ENCODE results near the gene PEX11G. TPM values are rescaled to one million over a fixed set of nuclear protein-coding genes. Genes with fewer than 3 reads are reported as not detected.
A peak's percentile ranks its signal among the peaks of the same experiment; 100 is the strongest.
"Not testable (repeated sequence)": the region's sequence is repeated elsewhere in the genome, so short reads cannot be mapped to it uniquely, and the experiment has no call there.

PEX11G gene
- total and polyA plus RNA-seq, 4 experiments from 2014 or later, result 0.64 to 1.7 (median 0.68) TPM

- Histone ChIP-seq H3K4me1 (ENCODE audit: insufficient read depth, low read length) (no peaks in the 10 kb centered on the region), H3K9me3 (ENCODE audit: control insufficient read depth in 1 of 2, low read length in 2 of 2) (no peaks in the 10 kb centered on the region), H3K27ac (ENCODE audit: low read depth, low read length) (no peak overlapping the region), H3K36me3 (ENCODE audit: insufficient read depth, low read length) (peaks cover 73% of the 10 kb centered on the region), H3K27me3 (ENCODE audit: insufficient read depth, low read length) (no peaks in the 10 kb centered on the region), H3K4me3 (ENCODE audit: low read length in 2 of 2) (no peak overlapping the region)
- no peak for DNase-seq
- Mint-ChIP-seq H3K4me1 (peaks cover 0 to under 1% (median 0%) of the 10 kb centered on the region in 4 donors), H3K4me3 (no peak overlapping the region), H3K9me3 (no peaks in the 10 kb centered on the region), H3K27ac (peak overlapping the region in 1 of 7 donors; percentile 79), H3K27me3 (no peaks in the 10 kb centered on the region), H3K36me3 (peaks cover 26 to 48% of the 10 kb centered on the region in 2 donors)
- CTCF ChIA-PET (ENCODE audit: partially characterized antibody), result no interaction called here
- intact Hi-C loops (cut with micrococcal nuclease), result no loop called here
- POLR2A ChIA-PET (ENCODE audit: partially characterized antibody), result no interaction called here
Observed at GRCh38 chr19:7441468-7442146, 47.2 kb downstream of the PEX11G start.

DNA sequence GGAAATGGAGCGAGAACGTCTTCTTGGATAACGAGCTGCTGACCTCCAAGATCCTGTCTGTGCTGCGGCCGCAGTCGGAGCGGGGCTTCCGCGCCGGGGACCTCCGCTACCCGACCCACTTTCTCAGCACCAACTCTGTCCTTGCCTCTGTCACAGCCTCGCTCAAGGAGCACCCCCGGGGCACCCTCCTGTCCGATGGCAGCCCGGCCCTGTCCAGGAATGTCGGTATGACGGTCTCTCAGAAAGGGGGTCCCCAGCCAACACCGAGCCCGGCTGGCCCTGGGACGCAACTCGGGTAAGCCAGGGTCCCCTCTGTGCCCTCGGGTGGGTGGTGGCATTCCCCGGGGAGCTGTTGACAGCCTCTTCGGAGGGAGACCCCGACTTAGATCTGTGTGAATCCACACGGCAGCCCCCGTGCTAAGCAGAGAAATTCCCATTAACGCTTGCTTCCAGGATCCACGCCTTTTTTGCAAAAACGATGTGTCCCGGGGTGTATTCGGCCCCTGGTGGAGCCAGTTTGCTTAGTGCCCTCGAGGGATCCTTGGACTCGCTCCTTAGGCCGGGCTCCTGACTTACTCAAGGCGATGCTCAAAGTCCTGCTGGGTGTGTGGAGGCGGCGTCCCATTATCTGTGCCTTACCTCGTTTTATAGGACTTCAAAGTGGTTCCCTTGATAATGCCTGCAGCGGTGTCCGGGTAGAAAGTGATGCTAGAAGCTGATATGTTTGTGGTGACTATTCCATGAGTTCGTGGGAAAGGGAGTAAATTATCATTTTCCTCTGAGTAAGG is 48.5 kb downstream of the PEX11G start:
- H3K4me1 ChIP-seq (ENCODE audit: insufficient read depth, low read length), result no peaks in the 10 kb centered on the region
- no peak overlapping the region for H3K4me3 ChIP-seq (ENCODE audit: low read length in 2 of 2)
- H3K9me3 ChIP-seq (ENCODE audit: control insufficient read depth in 1 of 2, low read length in 2 of 2), result no peaks in the 10 kb centered on the region
- ChIA-PET POLR2A (ENCODE audit: partially characterized antibody) (no interaction called here), CTCF (ENCODE audit: partially characterized antibody) (no interaction called here)
- H3K9me3 Mint-ChIP-seq, result no peaks in the 10 kb centered on the region
- H3K27me3 ChIP-seq (ENCODE audit: insufficient read depth, low read length), result no peaks in the 10 kb centered on the region
- no peak for DNase-seq
- peaks cover 71% of the 10 kb centered on the region for H3K36me3 ChIP-seq (ENCODE audit: insufficient read depth, low read length)
- no peak overlapping the region for H3K27ac ChIP-seq (ENCODE audit: low read depth, low read length)
- no peaks in the 10 kb centered on the region for H3K27me3 Mint-ChIP-seq
- no peak overlapping the region for H3K27ac Mint-ChIP-seq
- intact Hi-C loops (cut with micrococcal nuclease), result no loop called here
- H3K4me1 Mint-ChIP-seq, result peaks cover 0 to 4% (median under 1%) of the 10 kb centered on the region in 4 donors
- H3K36me3 Mint-ChIP-seq, result peaks cover 26 to 50% of the 10 kb centered on the region in 2 donors
- H3K4me3 Mint-ChIP-seq, result no peak overlapping the region

DNA sequence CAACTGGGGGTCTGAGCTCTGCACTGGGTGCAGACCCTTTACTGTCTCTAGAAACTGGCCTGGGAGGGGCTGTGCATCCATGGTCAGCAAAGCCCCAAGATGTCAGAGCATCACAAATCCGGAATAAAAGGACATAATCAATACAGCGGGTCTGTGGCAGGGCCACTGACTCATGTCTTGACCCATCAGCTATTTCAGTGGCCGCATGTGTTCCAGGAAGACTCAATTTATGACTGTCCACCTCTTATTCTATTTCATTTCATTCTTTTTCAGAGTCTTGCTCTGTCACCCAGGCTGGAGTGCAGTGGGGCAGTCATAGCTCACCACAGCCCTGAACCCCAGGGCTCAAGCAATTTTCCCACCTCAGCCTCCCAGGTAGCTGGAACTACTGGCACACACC is 53.2 kb downstream of the PEX11G start:
- Histone ChIP-seq H3K9me3 (ENCODE audit: control insufficient read depth in 1 of 2, low read length in 2 of 2) (no peaks in the 10 kb centered on the region), H3K27me3 (ENCODE audit: insufficient read depth, low read length) (no peaks in the 10 kb centered on the region), H3K27ac (ENCODE audit: low read depth, low read length) (no peak overlapping the region), H3K4me1 (ENCODE audit: insufficient read depth, low read length) (no peaks in the 10 kb centered on the region), H3K36me3 (ENCODE audit: insufficient read depth, low read length) (peaks cover 35% of the 10 kb centered on the region), H3K4me3 (ENCODE audit: low read length in 2 of 2) (no peak overlapping the region)
- peaks cover 0 to 6% (median 4%) of the 10 kb centered on the region in 4 donors for H3K4me1 Mint-ChIP-seq
- H3K36me3 Mint-ChIP-seq, result peaks cover 0 to 38% of the 10 kb centered on the region in 2 donors
- H3K27me3 Mint-ChIP-seq, result no peaks in the 10 kb centered on the region
- H3K4me3 Mint-ChIP-seq, result no peak overlapping the region
- peak overlapping the region in 4 of 7 donors; percentile 23 to 78 (median 52) for H3K27ac Mint-ChIP-seq
- CTCF ChIA-PET (ENCODE audit: partially characterized antibody), result no interaction called here
- intact Hi-C loops (cut with micrococcal nuclease), result no loop called here
- DNase-seq, result no peak
- H3K9me3 Mint-ChIP-seq, result no peaks in the 10 kb centered on the region
- POLR2A ChIA-PET (ENCODE audit: partially characterized antibody), result interaction anchor here (1.1 kb wide), 1 partner anchor 82 kb away, joined by 3 read pairs; no protein-coding TSS in a partner anchor

DNA sequence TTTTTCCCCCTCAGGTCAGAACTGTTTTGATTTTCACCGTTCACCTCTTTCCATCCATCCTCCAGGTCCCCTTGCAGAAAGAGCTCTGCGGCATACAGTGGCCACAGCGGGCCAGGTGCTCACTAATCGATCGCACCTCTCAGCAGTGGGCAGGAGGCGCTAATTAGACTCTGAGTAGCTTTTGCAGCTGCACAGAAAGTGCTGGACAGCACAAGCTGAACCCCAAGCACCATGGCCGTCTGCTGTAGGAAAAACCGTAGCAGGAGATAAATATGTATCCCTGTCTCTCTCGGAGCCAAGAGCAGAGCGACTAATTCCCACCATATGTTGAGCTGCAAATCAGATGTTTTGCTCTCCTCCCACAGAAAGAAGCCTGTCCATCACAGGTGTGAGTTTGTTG is 54.4 kb downstream of the PEX11G start:
- Histone ChIP-seq H3K4me3 (ENCODE audit: low read length in 2 of 2) (no peak overlapping the region), H3K9me3 (ENCODE audit: control insufficient read depth in 1 of 2, low read length in 2 of 2) (no peaks in the 10 kb centered on the region), H3K27ac (ENCODE audit: low read depth, low read length) (no peak overlapping the region), H3K27me3 (ENCODE audit: insufficient read depth, low read length) (no peaks in the 10 kb centered on the region), H3K4me1 (ENCODE audit: insufficient read depth, low read length) (no peaks in the 10 kb centered on the region), H3K36me3 (ENCODE audit: insufficient read depth, low read length) (peaks cover 27% of the 10 kb centered on the region)
- no peak overlapping the region for H3K4me3 Mint-ChIP-seq
- no peaks in the 10 kb centered on the region for H3K9me3 Mint-ChIP-seq
- ChIA-PET CTCF (ENCODE audit: partially characterized antibody) (interaction anchor here (0.5 to 0.7 kb wide), 2 partner anchors 9 to 568 kb away, joined by 3 read pairs; no protein-coding TSS in a partner anchor), POLR2A (ENCODE audit: partially characterized antibody) (no interaction called here)
- H3K27ac Mint-ChIP-seq, result peak overlapping the region in 2 of 7 donors; percentile 13 to 75
- intact Hi-C loops (cut with micrococcal nuclease), result no loop called here
- peaks cover 5 to 38% of the 10 kb centered on the region in 2 donors for H3K36me3 Mint-ChIP-seq
- DNase-seq, result no peak
- peaks cover 0 to 6% (median 4%) of the 10 kb centered on the region in 4 donors for H3K4me1 Mint-ChIP-seq
- no peaks in the 10 kb centered on the region for H3K27me3 Mint-ChIP-seq

DNA sequence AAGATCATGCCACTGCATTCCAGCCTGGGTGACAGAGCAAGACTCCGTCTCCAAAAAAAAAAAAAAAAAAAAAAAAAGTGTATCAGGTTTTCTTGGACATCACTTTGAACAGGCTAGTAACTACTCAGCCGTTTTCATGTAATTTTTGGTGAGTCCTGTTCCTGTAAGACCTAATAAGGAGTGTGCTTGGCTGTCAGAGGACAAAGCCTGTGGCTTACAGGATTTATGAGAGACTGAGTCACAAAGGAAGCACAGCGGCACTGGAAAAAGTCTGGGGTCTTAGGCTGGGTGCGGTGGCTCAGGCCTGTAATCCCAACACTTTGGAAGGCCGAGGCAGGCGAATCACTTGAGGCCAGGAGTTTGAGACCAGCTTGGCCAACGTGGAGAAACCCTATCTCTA is 55.4 kb downstream of the PEX11G start:
- CTCF ChIA-PET (ENCODE audit: partially characterized antibody); DNase-seq; H3K27me3 Mint-ChIP-seq; intact Hi-C loops (cut with micrococcal nuclease); POLR2A ChIA-PET (ENCODE audit: partially characterized antibody); H3K9me3 ChIP-seq (ENCODE audit: control insufficient read depth in 1 of 2, low read length in 2 of 2); H3K9me3 Mint-ChIP-seq; H3K4me1 ChIP-seq (ENCODE audit: insufficient read depth, low read length); H3K4me1 Mint-ChIP-seq; H3K4me3 ChIP-seq (ENCODE audit: low read length in 2 of 2); H3K27me3 ChIP-seq (ENCODE audit: insufficient read depth, low read length); H3K4me3 Mint-ChIP-seq; H3K27ac ChIP-seq (ENCODE audit: low read depth, low read length): not testable (repeated sequence)
- Mint-ChIP-seq H3K27ac (peak overlapping the region in 1 of 7 donors; percentile 31), H3K36me3 (peaks cover 5 to 43% of the 10 kb centered on the region in 2 donors)
- peaks cover 26% of the 10 kb centered on the region for H3K36me3 ChIP-seq (ENCODE audit: insufficient read depth, low read length)

DNA sequence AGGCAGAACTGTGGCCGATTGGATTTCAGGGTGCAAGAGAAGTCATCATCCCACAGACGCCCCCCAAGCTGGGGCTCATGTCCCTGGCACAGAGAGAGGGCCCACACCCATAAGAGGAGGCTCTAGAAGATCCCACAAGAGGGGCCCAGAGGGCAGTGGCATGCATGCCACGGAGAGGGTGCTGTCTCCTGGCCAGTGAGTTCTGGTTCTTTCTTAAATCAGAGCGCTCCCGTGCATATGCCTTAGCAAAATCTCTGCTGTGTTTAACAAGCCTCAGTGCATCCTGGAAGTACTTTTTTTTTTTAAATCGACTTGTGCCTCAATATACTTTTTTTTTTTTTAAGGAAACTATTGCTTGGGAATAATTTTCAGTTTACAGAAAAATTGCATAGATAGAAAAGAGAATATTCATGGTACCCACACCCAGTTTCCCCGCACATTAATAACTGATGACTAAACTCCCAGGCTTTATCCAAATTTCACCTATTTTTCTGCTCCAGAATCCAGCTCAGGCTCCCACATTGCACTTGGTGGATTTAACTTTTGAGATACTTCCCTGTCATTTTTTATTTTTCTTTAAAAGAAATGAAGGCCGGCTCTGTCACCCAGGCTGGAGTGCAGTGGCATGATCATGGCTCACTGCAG is 59.1 kb downstream of the PEX11G start:
- Histone ChIP-seq H3K36me3 (ENCODE audit: insufficient read depth, low read length) (peaks cover 24% of the 10 kb centered on the region), H3K4me3 (ENCODE audit: low read length in 2 of 2) (no peak overlapping the region), H3K4me1 (ENCODE audit: insufficient read depth, low read length) (peaks cover 5% of the 10 kb centered on the region), H3K27me3 (ENCODE audit: insufficient read depth, low read length) (no peaks in the 10 kb centered on the region), H3K9me3 (ENCODE audit: control insufficient read depth in 1 of 2, low read length in 2 of 2) (no peaks in the 10 kb centered on the region), H3K27ac (ENCODE audit: low read depth, low read length) (no peak overlapping the region)
- peaks cover 6 to 12% (median 10%) of the 10 kb centered on the region in 4 donors for H3K4me1 Mint-ChIP-seq
- peak overlapping the region in 4 of 7 donors; percentile 17 to 55 (median 32) for H3K27ac Mint-ChIP-seq
- DNase-seq, result no peak
- intact Hi-C loops (cut with micrococcal nuclease), result no loop called here
- no peaks in the 10 kb centered on the region for H3K27me3 Mint-ChIP-seq
- peaks cover 5 to 36% of the 10 kb centered on the region in 2 donors for H3K36me3 Mint-ChIP-seq
- peaks cover 0 to 3% (median 0%) of the 10 kb centered on the region in 8 donors for H3K9me3 Mint-ChIP-seq
- CTCF ChIA-PET (ENCODE audit: partially characterized antibody), result no interaction called here
- H3K4me3 Mint-ChIP-seq, result no peak overlapping the region
- POLR2A ChIA-PET (ENCODE audit: partially characterized antibody), result interaction anchor here (0.7 kb wide), 1 partner anchor 147 kb away, joined by 3 read pairs; no protein-coding TSS in a partner anchor

DNA sequence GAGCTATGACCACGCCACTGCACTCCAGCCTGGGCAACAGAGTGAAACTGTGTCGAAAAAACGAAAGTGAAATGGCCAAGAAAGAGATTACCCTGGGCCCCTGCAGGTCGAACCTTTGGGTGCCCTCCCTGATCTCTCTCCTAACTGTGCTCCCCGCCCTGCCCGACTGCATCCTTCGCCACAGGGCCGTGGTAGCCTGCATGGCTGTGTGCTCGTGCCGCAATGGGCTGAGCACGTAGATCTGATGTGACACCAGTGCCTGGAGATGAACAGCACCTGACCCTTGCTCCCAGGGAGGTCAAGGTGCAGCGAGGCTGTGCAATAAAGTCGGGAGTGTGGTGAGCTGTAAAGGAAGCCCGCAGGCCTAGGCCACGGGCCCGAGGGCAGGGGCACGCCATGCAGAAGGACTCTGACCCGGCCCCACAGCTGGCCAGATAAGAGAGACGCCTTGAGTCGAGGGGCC is 60.2 kb downstream of the PEX11G start:
- Histone ChIP-seq H3K9me3 (ENCODE audit: control insufficient read depth in 1 of 2, low read length in 2 of 2) (no peaks in the 10 kb centered on the region), H3K36me3 (ENCODE audit: insufficient read depth, low read length) (peaks cover 24% of the 10 kb centered on the region), H3K27ac (ENCODE audit: low read depth, low read length) (peak overlapping the region; percentile 55), H3K4me3 (ENCODE audit: low read length in 2 of 2) (no peak overlapping the region), H3K4me1 (ENCODE audit: insufficient read depth, low read length) (peaks cover 5% of the 10 kb centered on the region), H3K27me3 (ENCODE audit: insufficient read depth, low read length) (no peaks in the 10 kb centered on the region)
- peak overlapping the region in 3 of 8 donors; percentile 22 to 67 (median 41) for H3K4me3 Mint-ChIP-seq
- peaks cover 6 to 12% (median 7%) of the 10 kb centered on the region in 4 donors for H3K4me1 Mint-ChIP-seq
- POLR2A ChIA-PET (ENCODE audit: partially characterized antibody), result interaction anchor here (0.9 kb wide), 1 partner anchor 13 kb away, joined by 3 read pairs; no protein-coding TSS in a partner anchor
- peaks cover 0 to 3% (median 0%) of the 10 kb centered on the region in 8 donors for H3K9me3 Mint-ChIP-seq
- DNase-seq, result no peak
- CTCF ChIA-PET (ENCODE audit: partially characterized antibody), result no interaction called here
- H3K27me3 Mint-ChIP-seq, result no peaks in the 10 kb centered on the region
- peaks cover 6 to 35% of the 10 kb centered on the region in 2 donors for H3K36me3 Mint-ChIP-seq
- intact Hi-C loops (cut with micrococcal nuclease), result no loop called here
- H3K27ac Mint-ChIP-seq, result peak overlapping the region in 4 of 7 donors; percentile 58 to 93 (median 90)
